ENCODE measurements around the gene GTF2H3.

GTF2H3 gene

GRCh38 chr12:123681605-123682004 lies 48.0 kb downstream of the GTF2H3 start:
- H3K9me3 ChIP-seq (ENCODE audit: control insufficient read depth, insufficient read depth, low read length): no peaks in the 10 kb centered on the region
- H3K36me3 ChIP-seq (ENCODE audit: control insufficient read depth, insufficient read depth, low read length): no peaks in the 10 kb centered on the region
- H3K4me3 ChIP-seq (ENCODE audit: low read depth, low read length): no peak overlapping the region
- H3K27me3 ChIP-seq (ENCODE audit: control insufficient read depth, insufficient read depth, low read length): no peaks in the 10 kb centered on the region
- H3K4me1 ChIP-seq (ENCODE audit: control insufficient read depth, insufficient read depth, low read length): no peaks in the 10 kb centered on the region
- no peak overlapping the region for H3K9ac ChIP-seq (ENCODE audit: low read depth, low read length)

DNA sequence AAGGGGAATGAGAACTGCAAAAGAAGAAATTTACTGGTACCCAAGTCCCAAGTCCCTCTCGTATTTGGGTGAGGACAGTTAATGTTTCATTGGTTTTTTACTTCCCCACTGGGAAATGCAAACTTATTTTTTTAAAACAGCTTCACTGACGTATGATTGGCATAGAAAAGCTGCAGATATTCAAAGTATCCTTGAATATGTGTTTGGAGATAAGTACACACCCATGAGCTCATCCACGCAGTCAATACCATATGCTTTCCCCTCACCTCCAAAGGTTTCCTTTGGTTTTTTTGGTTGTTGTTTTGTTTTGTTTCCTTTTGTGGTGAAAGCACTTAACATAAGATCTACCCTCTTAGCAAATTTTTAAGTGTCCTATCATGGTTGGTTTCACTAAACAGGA lies 50.3 kb downstream of the GTF2H3 start:
- Histone ChIP-seq H3K9ac (ENCODE audit: low read depth, low read length) (no peak overlapping the region), H3K36me3 (ENCODE audit: control insufficient read depth, insufficient read depth, low read length) (no peaks in the 10 kb centered on the region), H3K9me3 (ENCODE audit: control insufficient read depth, insufficient read depth, low read length) (no peaks in the 10 kb centered on the region), H3K27me3 (ENCODE audit: control insufficient read depth, insufficient read depth, low read length) (no peaks in the 10 kb centered on the region), H3K4me1 (ENCODE audit: control insufficient read depth, insufficient read depth, low read length) (no peaks in the 10 kb centered on the region), H3K4me3 (ENCODE audit: low read depth, low read length) (no peak overlapping the region)

DNA sequence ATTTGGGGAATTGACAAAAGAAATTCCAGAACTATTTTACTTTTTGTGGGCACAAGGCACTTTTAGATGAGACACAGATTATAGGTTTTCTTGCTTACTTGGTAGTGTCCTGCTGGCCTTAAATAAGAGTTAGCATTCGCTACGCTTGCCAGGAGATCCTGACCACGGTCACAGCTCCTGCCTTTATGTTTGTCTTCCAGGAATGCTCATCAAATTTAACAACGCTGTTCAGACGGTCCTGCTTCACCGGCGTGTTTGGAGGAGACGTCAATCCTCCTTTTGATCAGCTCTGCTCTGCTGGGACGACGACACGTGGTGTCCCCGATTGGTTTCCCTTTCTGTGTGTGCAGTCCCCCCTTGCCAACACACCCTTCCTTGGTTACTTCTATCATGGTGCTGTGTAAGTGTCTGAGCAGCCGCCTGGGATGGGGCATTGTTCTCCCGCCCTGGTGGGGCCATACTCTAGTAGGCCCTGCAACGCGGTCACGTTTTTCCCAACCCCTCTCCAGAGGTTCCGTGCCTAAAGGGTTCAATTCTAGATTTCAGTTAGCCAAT lies 53.1 kb downstream of the GTF2H3 start:
- Histone ChIP-seq H3K9me3 (ENCODE audit: control insufficient read depth, insufficient read depth, low read length) (no peaks in the 10 kb centered on the region), H3K9ac (ENCODE audit: low read depth, low read length) (no peak overlapping the region), H3K36me3 (ENCODE audit: control insufficient read depth, insufficient read depth, low read length) (peaks cover 5% of the 10 kb centered on the region), H3K27me3 (ENCODE audit: control insufficient read depth, insufficient read depth, low read length) (no peaks in the 10 kb centered on the region), H3K4me1 (ENCODE audit: control insufficient read depth, insufficient read depth, low read length) (no peaks in the 10 kb centered on the region), H3K4me3 (ENCODE audit: low read depth, low read length) (no peak overlapping the region)

DNA sequence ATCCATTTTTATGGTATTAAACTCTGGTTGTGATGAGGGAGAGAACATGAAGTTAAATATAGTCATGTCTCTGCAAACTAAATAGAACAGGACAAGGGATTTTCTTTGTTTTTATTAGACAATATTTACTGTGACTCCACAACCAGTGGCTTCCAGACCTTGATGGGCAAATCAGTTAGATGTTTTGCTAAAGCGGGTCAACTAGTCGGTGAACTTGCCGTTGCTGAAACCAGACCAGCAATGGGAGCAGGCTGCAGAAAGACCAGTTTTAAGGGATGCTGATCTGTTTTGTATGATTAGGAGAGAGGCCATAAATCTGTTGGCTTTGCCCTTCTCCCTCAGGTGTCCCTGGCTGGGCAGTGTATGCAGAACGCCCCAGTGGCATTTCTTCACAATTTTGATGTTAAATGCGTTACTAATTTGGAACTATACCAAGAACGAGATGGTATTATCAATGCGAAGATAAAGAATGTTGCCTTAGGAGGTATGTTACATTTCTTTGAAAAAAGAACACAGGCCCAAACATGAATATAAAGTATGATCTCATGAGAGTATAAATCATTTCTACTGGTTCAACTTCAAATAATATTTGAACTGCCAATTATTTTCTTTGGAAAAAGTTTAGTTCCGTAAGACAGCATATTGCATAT lies 56.7 kb downstream of the GTF2H3 start:
- H3K4me3 ChIP-seq (ENCODE audit: low read depth, low read length): no peak overlapping the region
- no peaks in the 10 kb centered on the region for H3K4me1 ChIP-seq (ENCODE audit: control insufficient read depth, insufficient read depth, low read length)
- H3K27me3 ChIP-seq (ENCODE audit: control insufficient read depth, insufficient read depth, low read length): no peaks in the 10 kb centered on the region
- H3K36me3 ChIP-seq (ENCODE audit: control insufficient read depth, insufficient read depth, low read length): peaks cover 5% of the 10 kb centered on the region
- H3K9me3 ChIP-seq (ENCODE audit: control insufficient read depth, insufficient read depth, low read length): no peaks in the 10 kb centered on the region
- H3K9ac ChIP-seq (ENCODE audit: low read depth, low read length): no peak overlapping the region

DNA sequence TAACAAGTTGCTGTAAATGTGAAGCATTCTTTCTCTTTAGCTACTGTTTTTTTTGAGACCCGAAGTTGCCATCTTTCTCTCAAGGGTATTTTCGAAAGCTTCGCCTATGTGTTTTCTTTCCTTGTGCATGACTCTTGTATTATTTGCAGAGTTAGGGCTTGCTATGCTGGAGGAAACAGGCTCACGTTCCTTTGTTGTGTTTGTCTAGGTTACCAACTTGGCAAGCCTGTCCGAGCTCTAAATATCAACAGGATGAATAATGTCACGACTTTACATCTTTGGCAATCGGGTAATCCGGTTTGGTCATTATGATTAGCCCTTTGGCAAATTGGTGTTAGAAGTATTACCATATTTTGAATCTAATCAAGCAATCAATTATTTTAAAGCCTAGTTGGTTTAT lies 62.6 kb downstream of the GTF2H3 start:
- no peak overlapping the region for H3K4me3 ChIP-seq (ENCODE audit: low read depth, low read length)
- H3K36me3 ChIP-seq (ENCODE audit: control insufficient read depth, insufficient read depth, low read length): peaks cover 2% of the 10 kb centered on the region
- H3K9me3 ChIP-seq (ENCODE audit: control insufficient read depth, insufficient read depth, low read length): no peaks in the 10 kb centered on the region

DNA sequence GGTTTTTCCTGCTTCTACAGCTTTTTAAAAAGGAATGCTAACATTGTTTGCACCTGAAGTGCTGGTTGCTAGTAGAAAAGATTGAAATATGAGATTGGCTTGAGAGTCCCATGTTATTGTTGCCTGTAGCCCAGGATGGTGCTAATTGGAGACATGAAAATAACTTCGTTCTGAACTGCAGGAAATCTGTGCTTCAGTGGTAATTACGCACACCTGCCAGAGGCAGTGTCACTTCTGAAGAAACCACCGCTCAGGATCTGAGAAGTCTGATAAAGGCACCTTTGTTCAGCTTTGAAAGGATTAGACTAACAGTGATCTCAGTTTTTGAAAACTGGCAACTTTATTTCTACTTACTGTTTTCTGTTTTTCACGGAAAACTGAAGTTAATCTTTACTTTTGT lies 63.0 kb downstream of the GTF2H3 start:
- Histone ChIP-seq H3K4me1 (ENCODE audit: control insufficient read depth, insufficient read depth, low read length) (no peaks in the 10 kb centered on the region), H3K27me3 (ENCODE audit: control insufficient read depth, insufficient read depth, low read length) (no peaks in the 10 kb centered on the region), H3K4me3 (ENCODE audit: low read depth, low read length) (no peak overlapping the region), H3K9me3 (ENCODE audit: control insufficient read depth, insufficient read depth, low read length) (no peaks in the 10 kb centered on the region), H3K36me3 (ENCODE audit: control insufficient read depth, insufficient read depth, low read length) (no peaks in the 10 kb centered on the region), H3K9ac (ENCODE audit: low read depth, low read length) (no peak overlapping the region)

More for the DNA sequence above, 62.6 kb downstream of the GTF2H3 start:
- H3K4me1 ChIP-seq (ENCODE audit: control insufficient read depth, insufficient read depth, low read length): no peaks in the 10 kb centered on the region
- H3K9ac ChIP-seq (ENCODE audit: low read depth, low read length): no peak overlapping the region
- no peaks in the 10 kb centered on the region for H3K27me3 ChIP-seq (ENCODE audit: control insufficient read depth, insufficient read depth, low read length)

- Histone ChIP-seq H3K4me3 (ENCODE audit: low read depth, low read length) (no peak overlapping the region), H3K9ac (ENCODE audit: low read depth, low read length) (no peak overlapping the region), H3K9me3 (ENCODE audit: control insufficient read depth, insufficient read depth, low read length) (no peaks in the 10 kb centered on the region)
Measured at GRCh38 chr12:123705935-123706334, 72.3 kb downstream of the GTF2H3 start.

DNA sequence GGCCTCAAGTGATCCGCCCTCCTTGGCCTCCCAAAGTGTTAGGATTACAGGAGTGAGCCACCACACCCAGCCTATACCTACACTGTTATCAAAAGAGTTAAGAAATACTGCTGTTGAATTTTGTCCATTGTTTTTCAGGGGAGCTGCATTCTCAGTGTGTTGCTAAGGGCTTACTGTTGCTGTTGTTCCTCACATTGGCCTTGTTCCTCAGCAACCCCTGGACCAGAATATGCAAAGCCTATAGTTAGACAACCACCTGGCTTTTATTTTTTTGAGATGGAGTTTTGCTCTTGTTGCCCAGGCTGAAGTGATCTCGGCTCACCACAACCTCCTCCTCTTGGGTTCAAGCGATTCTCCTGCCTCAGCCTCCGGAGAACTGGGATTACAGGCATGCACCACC lies 73.8 kb downstream of the GTF2H3 start:
- no peak overlapping the region for H3K4me3 ChIP-seq (ENCODE audit: low read depth, low read length)
- no peaks in the 10 kb centered on the region for H3K27me3 ChIP-seq (ENCODE audit: control insufficient read depth, insufficient read depth, low read length)
- no peaks in the 10 kb centered on the region for H3K9me3 ChIP-seq (ENCODE audit: control insufficient read depth, insufficient read depth, low read length)
- no peaks in the 10 kb centered on the region for H3K36me3 ChIP-seq (ENCODE audit: control insufficient read depth, insufficient read depth, low read length)
- H3K9ac ChIP-seq (ENCODE audit: low read depth, low read length): no peak overlapping the region
- no peaks in the 10 kb centered on the region for H3K4me1 ChIP-seq (ENCODE audit: control insufficient read depth, insufficient read depth, low read length)

More at GRCh38 chr12:123705935-123706334, 72.3 kb downstream of the GTF2H3 start:
- Histone ChIP-seq H3K4me1 (ENCODE audit: control insufficient read depth, insufficient read depth, low read length) (no peaks in the 10 kb centered on the region), H3K36me3 (ENCODE audit: control insufficient read depth, insufficient read depth, low read length) (no peaks in the 10 kb centered on the region), H3K27me3 (ENCODE audit: control insufficient read depth, insufficient read depth, low read length) (no peaks in the 10 kb centered on the region)
